Activated naive CD4-positive, alpha-beta T cell treated with anti-CD3 and anti-CD28 coated beads, Interleukin-2, amount 50 U/mL, for 24 hours (primary cell): ENCODE measurements around the gene ENDOV.
A peak's percentile ranks its signal among the peaks of the same experiment; 100 is the strongest.

Experiments used
- H3K27ac Mint-ChIP-seq: one replicate; pipeline ENCODE4 v1.8.0; 2021; ENCODE audit warnings: mild to moderate bottlenecking, mixed read lengths
- H3K27me3 Mint-ChIP-seq: one replicate; pipeline ENCODE4 v1.8.0; 2021; ENCODE audit warnings: mixed read lengths
- H3K36me3 Mint-ChIP-seq: one replicate; pipeline ENCODE4 v1.8.0; 2021; ENCODE audit warnings: mixed read lengths
- H3K4me1 Mint-ChIP-seq: one replicate; pipeline ENCODE4 v1.8.0; 2021; ENCODE audit warnings: mixed read lengths
- H3K4me3 Mint-ChIP-seq: one replicate; pipeline ENCODE4 v1.8.0; 2021; ENCODE audit warnings: mild to moderate bottlenecking, mixed read lengths
- H3K9me3 Mint-ChIP-seq: one replicate; pipeline ENCODE4 v1.8.0; 2021; ENCODE audit warnings: mixed read lengths

The ENDOV gene

DNA sequence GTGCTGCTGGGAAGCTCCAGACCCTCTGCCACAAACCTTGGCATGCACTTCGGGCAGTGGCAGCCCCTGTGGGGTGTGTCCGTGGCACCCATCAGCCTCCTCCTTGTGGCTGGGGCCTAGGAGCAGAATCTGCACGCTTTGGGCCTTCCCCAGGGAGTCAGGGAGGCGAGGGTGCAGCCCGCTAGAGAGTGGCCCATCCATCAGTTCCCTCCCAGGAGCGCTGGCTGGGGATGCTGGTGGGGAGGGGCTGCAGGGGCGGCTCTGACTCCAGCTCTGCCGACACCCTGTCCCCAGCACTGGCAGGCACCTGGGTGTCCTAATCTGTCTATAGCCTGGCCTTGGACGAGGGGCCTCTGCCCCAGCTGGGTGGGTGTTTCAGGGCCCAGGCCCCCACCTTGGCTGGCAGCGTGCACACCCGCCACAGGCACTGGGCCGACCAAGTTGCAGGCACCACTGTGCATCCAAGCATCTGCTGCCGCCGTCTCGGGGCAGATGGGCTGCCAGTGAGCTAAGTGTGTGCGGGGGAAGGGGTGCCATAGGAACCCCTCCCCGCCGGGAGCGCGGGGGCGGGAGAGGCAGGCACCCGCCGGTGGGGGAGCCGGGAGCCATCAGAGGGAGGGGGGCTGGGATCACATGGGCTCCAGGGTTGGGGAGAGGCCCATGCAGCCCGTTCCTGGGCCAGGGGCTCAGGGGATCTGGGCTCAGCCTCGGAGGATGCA lies 30.2 kb downstream of the ENDOV start:
- Mint-ChIP-seq H3K9me3 (no peaks in the 10 kb centered on the region), H3K27ac (no peak overlapping the region), H3K4me1 (no peaks in the 10 kb centered on the region), H3K4me3 (no peak overlapping the region), H3K27me3 (no peaks in the 10 kb centered on the region), H3K36me3 (no peaks in the 10 kb centered on the region)

DNA sequence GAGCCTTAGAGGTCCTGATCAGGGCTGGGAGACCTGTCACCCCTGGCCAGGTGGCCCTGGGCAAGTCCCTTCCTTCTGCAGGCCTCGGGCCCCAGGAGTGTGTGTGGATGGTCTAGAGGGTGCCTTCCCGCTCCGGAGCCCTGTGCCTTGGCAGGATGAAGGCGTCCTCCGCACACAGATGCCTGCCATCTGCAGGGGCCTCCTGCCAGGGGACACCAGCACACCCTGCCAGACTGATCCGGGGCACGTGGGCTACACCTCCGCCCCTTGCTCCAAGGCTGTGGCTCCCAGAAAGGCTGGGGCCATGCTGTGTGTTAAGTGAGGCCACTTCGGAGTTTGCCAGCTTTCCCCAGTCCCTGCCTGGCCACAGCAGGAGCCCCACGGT lies 30.8 kb downstream of the ENDOV start:
- Mint-ChIP-seq H3K27me3 (no peaks in the 10 kb centered on the region), H3K36me3 (no peaks in the 10 kb centered on the region), H3K4me3 (no peak overlapping the region), H3K4me1 (no peaks in the 10 kb centered on the region), H3K27ac (no peak overlapping the region), H3K9me3 (no peaks in the 10 kb centered on the region)

DNA sequence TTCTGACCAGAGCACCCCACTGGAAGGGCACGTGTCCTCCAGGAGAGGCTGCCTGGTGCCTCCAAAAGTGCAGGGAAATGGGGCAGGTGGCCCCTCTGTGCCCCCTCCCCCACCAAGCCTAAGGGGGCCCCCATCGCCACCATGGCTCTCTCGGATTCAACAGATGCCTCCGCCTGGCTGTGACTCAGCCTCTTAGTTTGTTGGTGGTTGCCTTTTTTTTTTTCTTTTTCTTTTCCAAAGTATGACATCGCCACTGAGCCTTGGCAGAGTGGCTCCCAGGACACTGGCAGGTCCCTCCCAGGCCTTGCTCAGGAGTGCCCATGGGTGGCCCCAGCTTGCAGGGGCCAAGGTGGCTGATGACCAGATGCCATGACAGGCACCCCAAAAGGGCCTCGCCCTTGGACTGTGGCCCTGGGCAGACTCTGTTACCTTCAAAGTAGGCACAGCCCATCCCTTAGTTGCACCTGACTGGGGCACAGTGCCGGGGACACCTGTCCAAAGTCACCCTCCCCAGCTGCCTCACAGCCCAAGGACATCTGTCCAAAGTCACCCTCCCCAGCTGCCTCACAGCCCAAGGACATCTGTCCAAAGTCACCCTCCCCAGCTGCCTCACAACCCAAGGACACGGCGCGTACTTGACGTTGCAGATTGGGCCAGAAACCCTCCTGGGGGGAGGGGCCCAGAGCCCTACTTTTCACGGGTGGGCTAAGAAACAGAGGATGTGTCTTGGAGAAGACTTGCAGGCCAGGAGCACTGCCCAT lies 31.9 kb downstream of the ENDOV start:
- Mint-ChIP-seq H3K27me3 (no peaks in the 10 kb centered on the region), H3K4me3 (no peak overlapping the region), H3K36me3 (no peaks in the 10 kb centered on the region), H3K9me3 (no peaks in the 10 kb centered on the region), H3K4me1 (no peaks in the 10 kb centered on the region), H3K27ac (no peak overlapping the region)

DNA sequence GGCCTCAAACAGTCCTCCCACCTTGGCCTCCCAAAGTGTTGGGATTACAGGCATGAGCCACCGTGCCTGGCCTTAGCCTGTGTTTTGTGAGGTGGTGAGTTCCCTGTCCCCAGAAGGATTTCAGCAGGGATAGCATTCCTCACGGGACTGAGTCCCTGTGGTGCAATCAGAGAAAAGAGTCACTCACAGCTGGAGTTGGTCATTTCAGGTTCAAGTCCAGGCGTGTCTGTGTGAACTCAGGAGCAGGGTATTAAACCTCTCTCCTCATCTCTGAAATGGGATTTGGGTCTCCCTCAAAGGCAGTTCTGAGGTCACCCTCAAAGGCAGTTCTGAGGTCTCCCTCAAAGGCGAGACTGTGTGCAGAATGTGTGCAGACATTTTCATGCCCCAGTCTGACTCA lies 32.8 kb downstream of the ENDOV start:
- Mint-ChIP-seq H3K36me3 (no peaks in the 10 kb centered on the region), H3K4me1 (no peaks in the 10 kb centered on the region), H3K27ac (no peak overlapping the region), H3K27me3 (no peaks in the 10 kb centered on the region), H3K9me3 (no peaks in the 10 kb centered on the region), H3K4me3 (no peak overlapping the region)

DNA sequence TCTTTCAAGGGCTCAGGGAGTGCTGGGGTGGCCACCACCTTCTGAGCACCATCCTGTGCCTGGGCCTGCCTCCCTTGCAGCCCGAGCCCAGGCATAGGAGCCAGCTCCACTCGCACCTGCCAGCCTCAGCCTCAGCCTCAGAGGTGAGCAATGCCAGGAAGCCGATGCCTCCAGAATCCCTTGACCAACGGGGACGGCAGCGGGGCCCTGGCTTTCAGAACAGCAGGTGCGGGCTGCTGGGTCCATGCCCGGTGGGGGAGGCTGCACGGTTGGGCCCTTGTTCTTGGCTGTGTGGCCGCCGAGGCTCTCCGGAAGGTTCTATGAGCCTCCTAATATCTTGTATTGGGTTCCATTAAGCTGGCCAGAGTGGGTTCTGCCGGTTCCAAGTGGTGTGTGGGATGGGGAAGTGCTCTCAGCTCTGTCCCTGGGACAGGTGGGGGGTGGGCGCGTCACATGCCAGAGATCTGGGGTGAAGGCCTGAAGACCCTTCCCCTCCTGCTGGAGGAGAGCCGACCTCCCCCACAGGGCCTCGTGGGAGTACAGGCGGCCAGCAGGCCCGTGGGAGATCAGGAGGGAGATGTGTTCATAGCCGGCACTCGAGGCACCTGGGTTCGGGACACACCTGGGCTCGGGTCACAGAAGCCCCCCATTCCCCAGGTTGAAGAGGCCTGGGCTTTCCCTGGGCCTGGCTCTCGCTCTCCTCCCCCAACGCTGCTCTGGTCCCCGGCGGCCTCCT lies 34.4 kb downstream of the ENDOV start:
- no peaks in the 10 kb centered on the region for H3K9me3 Mint-ChIP-seq
- no peaks in the 10 kb centered on the region for H3K36me3 Mint-ChIP-seq
- no peak overlapping the region for H3K27ac Mint-ChIP-seq
- no peaks in the 10 kb centered on the region for H3K27me3 Mint-ChIP-seq
- no peak overlapping the region for H3K4me3 Mint-ChIP-seq
- H3K4me1 Mint-ChIP-seq: peaks cover 4% of the 10 kb centered on the region

DNA sequence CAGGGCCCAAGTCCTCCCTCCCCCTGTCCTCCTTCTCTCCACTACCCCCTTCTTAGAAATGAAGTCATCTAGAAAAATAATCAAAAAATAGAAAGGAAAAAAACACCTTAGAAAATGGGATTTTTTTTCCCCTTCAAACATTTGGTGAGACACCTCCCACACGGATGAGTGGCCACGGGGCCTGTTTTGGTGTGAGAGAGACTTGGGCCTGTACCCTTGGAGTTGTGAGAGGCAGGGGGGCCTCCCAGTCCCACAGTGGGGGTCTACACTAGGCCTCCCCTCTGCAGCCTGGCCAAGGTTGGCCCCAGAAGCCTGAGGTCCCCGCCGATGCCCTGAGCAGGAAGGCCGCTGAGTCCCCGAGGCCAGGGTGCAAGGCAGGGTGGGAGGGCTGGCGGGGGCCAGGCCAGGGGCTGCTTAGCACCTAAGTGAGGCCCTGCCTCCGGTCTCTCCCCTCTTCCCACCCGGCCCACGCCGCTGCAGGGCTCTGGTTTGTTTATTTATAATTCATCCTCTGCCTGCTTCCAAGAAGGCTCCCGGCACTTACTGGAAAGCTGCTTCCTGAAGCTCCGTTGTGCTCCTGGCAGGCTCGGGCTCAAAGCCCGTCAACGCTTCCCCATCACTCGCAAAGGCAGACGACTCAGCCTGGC lies 35.1 kb downstream of the ENDOV start:
- no peaks in the 10 kb centered on the region for H3K27me3 Mint-ChIP-seq
- H3K4me3 Mint-ChIP-seq: no peak overlapping the region
- H3K9me3 Mint-ChIP-seq: no peaks in the 10 kb centered on the region
- H3K27ac Mint-ChIP-seq: no peak overlapping the region
- no peaks in the 10 kb centered on the region for H3K36me3 Mint-ChIP-seq
- H3K4me1 Mint-ChIP-seq: peaks cover 4% of the 10 kb centered on the region

DNA sequence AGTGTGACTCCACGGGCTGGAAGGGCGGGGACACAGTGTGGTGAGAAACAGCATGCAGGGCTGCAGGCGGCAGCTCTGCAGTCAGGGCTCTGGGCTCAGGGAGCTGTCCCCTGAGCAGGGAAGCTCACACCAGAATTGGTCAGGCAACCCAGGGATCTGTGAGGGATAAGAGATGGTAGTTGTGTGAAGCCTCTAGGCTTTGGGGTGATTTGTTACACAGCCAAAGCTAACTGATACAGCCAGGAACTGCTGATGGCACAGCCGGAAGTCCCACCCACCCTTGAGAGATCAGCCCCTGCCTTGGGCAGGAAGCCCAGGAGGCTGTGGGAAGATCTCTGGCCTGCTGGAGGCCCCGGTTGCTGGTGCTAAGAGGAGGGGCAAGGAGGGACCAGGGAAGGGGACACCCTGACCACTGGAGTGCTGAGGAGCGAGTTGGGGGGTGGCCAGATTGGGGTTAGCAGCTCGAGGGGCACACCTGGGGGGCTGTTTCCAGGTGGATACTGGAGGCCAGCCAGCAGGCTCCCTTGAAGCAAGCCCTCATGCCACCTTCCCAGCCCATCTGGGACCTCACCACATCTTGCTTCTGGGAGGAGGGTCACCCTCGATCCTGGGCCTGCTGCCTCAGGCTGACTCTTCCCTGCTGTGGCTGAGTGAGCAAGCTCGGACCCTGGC lies 36.3 kb downstream of the ENDOV start:
- H3K36me3 Mint-ChIP-seq: no peaks in the 10 kb centered on the region
- no peaks in the 10 kb centered on the region for H3K9me3 Mint-ChIP-seq
- no peak overlapping the region for H3K4me3 Mint-ChIP-seq
- H3K4me1 Mint-ChIP-seq: peaks cover 8% of the 10 kb centered on the region
- no peaks in the 10 kb centered on the region for H3K27me3 Mint-ChIP-seq
- H3K27ac Mint-ChIP-seq: no peak overlapping the region

DNA sequence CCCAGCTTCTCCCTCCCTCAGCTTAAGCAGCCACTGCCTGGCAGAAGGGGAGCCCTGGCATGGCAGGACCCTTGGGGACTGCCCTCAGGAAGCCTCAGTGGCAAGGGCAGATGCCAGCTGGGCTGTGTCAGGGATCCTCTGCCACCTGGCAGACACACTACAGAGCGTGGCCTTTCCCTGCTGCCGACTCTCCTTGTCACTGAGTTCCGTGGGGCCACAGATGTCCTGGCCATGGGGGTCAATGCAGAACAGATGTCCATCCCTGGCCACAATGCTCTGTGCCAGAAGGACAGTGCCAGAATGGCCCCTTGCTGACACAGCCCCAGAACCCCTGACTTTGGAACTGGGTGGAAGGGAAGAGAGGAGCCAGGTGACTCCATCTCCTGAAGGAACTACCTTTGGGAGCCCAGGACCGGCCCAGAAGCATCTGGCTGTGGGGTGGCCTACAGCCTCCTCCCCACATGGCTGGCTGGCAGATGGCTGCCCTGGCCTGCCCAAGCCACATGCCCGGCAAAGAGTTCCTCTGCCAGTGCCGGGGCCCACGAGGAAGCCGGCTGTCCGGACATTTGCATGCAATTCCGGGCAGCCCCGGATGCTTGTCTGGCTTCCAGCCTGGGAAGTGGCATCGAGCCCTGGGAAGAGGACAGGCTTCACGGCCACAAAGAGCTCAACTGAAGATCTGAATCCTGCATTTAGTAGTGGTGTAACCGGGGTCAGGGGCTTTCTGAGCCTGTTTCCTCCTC lies 37.4 kb downstream of the ENDOV start:
- Mint-ChIP-seq H3K27ac (no peak overlapping the region), H3K4me1 (peaks cover 8% of the 10 kb centered on the region), H3K27me3 (no peaks in the 10 kb centered on the region), H3K4me3 (no peak overlapping the region), H3K36me3 (no peaks in the 10 kb centered on the region), H3K9me3 (no peaks in the 10 kb centered on the region)

DNA sequence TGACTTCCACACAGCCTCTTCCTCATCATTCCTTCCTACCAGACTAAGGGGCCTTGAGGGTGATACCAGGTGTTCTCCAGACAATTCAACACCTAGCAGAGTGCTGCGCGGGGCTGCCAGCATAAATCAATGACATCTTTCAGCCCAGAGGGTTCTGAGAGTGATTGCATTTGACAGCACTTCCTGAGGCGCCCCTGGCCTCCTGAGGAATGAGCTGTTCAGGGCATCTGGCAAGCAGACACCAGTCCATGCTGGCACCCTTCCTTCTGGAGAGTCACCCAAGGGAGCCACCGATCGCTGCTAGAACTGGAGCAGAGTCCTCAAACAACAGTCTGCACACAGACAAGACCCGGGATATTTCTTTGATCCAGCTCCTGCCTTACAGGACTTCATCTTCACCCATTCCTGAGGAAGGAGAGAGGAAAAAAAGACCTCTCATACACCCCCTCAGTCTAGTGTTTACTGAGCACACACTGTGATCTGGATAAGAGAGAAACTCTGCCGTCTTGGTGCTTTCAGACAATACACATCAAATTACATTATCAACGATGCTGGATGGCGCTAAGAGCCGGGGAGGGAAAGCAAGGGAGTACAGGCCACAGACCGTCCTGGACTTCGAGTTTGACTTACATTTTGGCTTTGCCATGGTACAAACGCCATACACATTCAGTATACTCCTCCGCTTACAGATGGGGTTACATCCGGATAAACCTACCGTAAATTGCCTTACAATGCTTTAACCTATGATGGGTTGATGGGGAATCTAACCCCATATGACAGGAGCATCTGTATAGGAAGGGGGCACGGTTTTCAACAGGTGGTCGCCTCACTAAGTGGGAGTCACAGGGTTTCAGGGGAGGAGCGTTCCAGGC lies 38.4 kb downstream of the ENDOV start:
- peak overlapping the region; percentile 100 for H3K27ac Mint-ChIP-seq
- peaks cover 8% of the 10 kb centered on the region for H3K4me1 Mint-ChIP-seq
- H3K4me3 Mint-ChIP-seq: peak overlapping the region; percentile 97

DNA sequence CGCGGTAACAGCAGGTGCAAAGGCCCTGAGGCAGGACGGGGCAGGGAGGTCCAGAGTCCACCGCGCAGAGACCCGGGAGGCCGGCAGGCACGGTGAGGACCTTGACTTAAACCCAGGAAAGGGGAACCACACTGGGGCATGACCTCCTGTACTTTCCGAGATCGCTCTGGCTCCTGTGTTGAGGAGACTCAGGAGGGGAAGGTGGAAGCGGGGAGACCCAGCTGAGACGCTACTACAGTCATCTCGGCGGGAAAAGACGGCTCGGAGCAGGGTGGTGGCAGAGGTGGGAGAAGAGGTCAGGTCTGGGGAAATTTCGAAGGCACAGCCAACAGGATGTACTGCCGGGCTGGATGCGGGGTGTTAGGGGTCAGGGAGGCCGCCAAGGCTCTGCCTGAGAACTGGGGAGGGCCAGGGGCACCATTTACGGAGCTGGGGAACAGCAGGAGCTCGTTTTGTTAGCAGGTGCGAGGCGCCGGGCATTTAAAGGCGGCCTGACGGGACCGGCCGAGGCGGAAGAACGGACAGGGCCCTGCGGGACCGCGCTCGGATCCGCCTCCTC lies 39.1 kb downstream of the ENDOV start:
- H3K4me3 Mint-ChIP-seq: peak overlapping the region; percentile 97
- no peaks in the 10 kb centered on the region for H3K9me3 Mint-ChIP-seq
- H3K36me3 Mint-ChIP-seq: no peaks in the 10 kb centered on the region
- H3K27ac Mint-ChIP-seq: peak overlapping the region; percentile 100
- H3K4me1 Mint-ChIP-seq: peaks cover 8% of the 10 kb centered on the region
- H3K27me3 Mint-ChIP-seq: peaks cover under 1% of the 10 kb centered on the region

More for the DNA sequence above, 38.4 kb downstream of the ENDOV start:
- Mint-ChIP-seq H3K27me3 (no peaks in the 10 kb centered on the region), H3K36me3 (no peaks in the 10 kb centered on the region), H3K9me3 (no peaks in the 10 kb centered on the region)

DNA sequence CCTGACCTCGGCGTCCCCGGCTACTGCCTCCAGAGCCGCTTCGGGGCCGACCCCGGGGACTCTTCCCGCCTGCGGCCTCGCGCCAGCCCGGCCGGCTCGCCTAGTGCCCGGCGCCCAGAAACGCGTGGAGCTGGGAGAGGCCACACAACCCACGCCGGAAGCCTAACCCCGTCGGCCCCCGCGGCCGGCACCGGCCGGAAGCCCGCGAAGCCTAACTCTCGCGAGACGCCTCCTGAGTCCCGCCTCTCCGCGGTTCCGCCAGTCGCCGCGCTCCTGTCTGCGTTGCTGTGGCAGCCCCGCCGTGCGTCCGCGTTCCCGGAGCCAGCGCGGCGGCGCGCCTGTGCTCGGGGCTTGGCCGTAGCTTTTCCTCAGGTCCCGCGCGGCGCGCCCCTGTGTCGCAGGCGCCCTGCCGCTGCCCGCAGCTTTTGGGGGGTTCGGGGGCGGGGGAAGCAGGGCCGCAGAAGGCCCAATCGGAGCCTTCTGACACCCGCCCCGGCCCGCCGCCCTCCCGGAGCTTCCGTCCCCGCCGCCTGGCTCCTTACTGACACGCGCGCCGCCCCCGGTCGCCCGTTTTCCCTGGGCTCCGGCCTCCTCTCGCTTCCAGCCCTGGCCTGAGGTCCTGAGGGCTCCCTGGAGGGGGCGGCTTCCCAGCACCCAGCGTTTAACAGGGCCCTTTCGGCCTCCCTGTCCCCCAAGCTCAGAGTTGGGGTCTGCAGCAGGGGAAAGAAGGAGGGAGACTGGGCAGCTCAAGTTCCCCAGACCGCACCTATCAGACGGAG lies 39.8 kb downstream of the ENDOV start:
- no peaks in the 10 kb centered on the region for H3K36me3 Mint-ChIP-seq

DNA sequence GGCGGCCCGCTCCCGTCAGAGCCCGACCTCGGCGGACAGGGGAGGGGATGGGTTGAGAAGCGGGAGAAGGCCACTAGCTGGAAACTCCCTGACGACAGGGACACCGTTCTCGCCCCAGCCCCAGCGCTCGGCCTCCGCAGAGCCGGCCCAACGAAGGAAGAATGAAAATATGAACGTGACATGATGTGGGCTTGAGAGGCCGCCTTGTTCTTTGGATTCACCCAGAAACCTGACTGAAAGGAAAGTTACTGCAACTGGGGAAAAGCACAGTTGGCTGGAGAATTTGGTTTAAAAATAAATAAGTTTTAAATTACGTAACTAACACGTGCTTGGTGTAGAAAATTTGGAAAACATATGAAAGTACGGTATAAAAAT lies 40.4 kb downstream of the ENDOV start:
- peaks cover 2% of the 10 kb centered on the region for H3K27me3 Mint-ChIP-seq
- no peaks in the 10 kb centered on the region for H3K36me3 Mint-ChIP-seq
- H3K4me1 Mint-ChIP-seq: peaks cover 8% of the 10 kb centered on the region
- no peaks in the 10 kb centered on the region for H3K9me3 Mint-ChIP-seq
- H3K4me3 Mint-ChIP-seq: peak overlapping the region; percentile 97
- peak overlapping the region; percentile 94 for H3K27ac Mint-ChIP-seq

More for the DNA sequence above, 39.8 kb downstream of the ENDOV start:
- H3K4me3 Mint-ChIP-seq: peak overlapping the region; percentile 97
- H3K27ac Mint-ChIP-seq: peak overlapping the region; percentile 94
- peaks cover 2% of the 10 kb centered on the region for H3K27me3 Mint-ChIP-seq
- H3K9me3 Mint-ChIP-seq: no peaks in the 10 kb centered on the region
- peaks cover 8% of the 10 kb centered on the region for H3K4me1 Mint-ChIP-seq

DNA sequence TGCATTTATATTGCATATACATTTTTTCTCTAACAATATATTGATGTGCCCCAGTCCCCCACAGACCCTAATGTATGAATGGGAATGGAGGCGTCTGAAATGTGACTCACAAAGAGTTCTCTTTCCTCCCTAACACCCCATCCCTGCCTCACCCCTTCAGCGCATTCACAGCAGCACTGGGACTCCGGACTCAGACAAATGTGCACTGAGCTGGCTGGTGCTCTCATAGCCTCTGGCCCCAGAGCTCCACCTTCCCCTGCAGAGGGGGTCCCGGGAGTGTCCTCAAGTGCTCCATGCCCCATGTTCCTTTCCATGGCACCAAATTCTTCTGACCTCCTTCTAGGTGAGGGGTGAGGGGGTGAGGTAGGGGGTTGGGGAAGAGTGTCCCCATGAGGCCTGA lies 40.8 kb downstream of the ENDOV start:
- H3K27me3 Mint-ChIP-seq: peaks cover 2% of the 10 kb centered on the region
- peak overlapping the region; percentile 97 for H3K4me3 Mint-ChIP-seq
- H3K9me3 Mint-ChIP-seq: no peaks in the 10 kb centered on the region
- H3K27ac Mint-ChIP-seq: peak overlapping the region; percentile 94
- no peaks in the 10 kb centered on the region for H3K36me3 Mint-ChIP-seq
- H3K4me1 Mint-ChIP-seq: peaks cover 8% of the 10 kb centered on the region
